Erythroblast (primary cell): Measurements from ENCODE around the gene WDR48.

Experiments
- GATA1 ChIP-seq: IDR thresholded peaks from 2 replicates; pipeline ENCODE4 v1.6.1; 2011; ENCODE audit warnings: low read depth, mild to moderate bottlenecking, control low read depth, low read length, moderate library complexity
- POLR2A ChIP-seq: IDR thresholded peaks from 2 replicates; pipeline ENCODE4 v1.6.1; 2011; ENCODE audit warnings: mild to moderate bottlenecking, low read length

DNA sequence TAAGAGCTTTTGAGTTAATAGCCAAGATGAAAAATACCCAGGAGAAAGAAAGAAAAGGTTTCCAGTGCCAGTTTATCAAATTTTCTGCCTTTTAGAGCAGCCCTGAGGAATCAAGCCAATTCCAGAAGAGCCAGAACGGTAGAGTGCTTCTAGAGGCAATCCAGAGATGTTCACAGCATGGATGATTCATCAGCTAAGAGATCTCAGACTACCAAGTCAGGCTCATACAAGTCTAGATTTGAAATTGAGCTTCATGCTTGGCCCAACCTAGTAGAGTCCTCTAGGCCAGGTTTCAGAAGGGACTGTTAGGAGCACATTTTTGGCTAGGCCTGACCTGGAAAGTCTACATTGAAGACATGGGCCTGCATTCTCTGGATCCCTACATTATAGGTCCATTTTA, 15.5 kb downstream of the WDR48 start:
- TF ChIP-seq POLR2A = no peak
- TF ChIP-seq GATA1 = no peak
